SK-N-SH treated with all-trans-retinoic acid at 6 μM for 48 hours (cell line): Measurements from ENCODE around the gene PRCP.
"Not testable (repeated sequence)": the region's sequence is repeated elsewhere in the genome, so short reads cannot be mapped to it uniquely, and the experiment has no call there.

Experiments
- ATAC-seq: fragments of 200-7000 bp; cut with Tn5 transposase; 3 replicates; pipeline ENCODE4 v1.9.1; 2020; ENCODE audit warnings: mild to moderate bottlenecking, moderate library complexity
- ARNTL ChIP-seq: fragments of 450-650 bp; formaldehyde crosslinking; IDR thresholded peaks from 2 replicates; pipeline ENCODE4 v1.5.0; 2020; ENCODE audit warnings: low read depth, mild to moderate bottlenecking, moderate library complexity, borderline replicate concordance
- BACH2 ChIP-seq: fragments of 250-450 bp; sonication (Bioruptor Pico); IDR thresholded peaks from 2 replicates; pipeline ENCODE4 v1.9.0; 2021; ENCODE audit warnings: mild to moderate bottlenecking, borderline replicate concordance
- CSDC2 ChIP-seq: fragments of 250-450 bp; sonication (Bioruptor Pico); IDR thresholded peaks from 2 replicates; pipeline ENCODE4 v1.5.0; 2020; ENCODE audit warnings: mild to moderate bottlenecking, moderate library complexity
- ESRRG ChIP-seq: fragments of 250-450 bp; sonication (Bioruptor Pico); IDR thresholded peaks from 2 replicates; pipeline ENCODE4 v1.6.1; 2021; ENCODE audit warnings: mild to moderate bottlenecking
- ISL1 ChIP-seq: fragments of 250-450 bp; sonication (Bioruptor Pico); IDR thresholded peaks from 2 replicates; pipeline ENCODE4 v2.1.2; 2022; ENCODE audit warnings: mild to moderate bottlenecking, moderate library complexity
- OSR1 ChIP-seq: fragments of 250-450 bp; sonication (Bioruptor Pico); IDR thresholded peaks from 2 replicates; pipeline ENCODE4 v1.8.0; 2022; ENCODE audit warnings: moderate library complexity, mild to moderate bottlenecking, inconsistent platforms
- PATZ1 ChIP-seq: fragments of 250-450 bp; sonication (Bioruptor Pico); IDR thresholded peaks from 2 replicates; pipeline ENCODE4 v1.8.0; 2020; ENCODE audit warnings: mild to moderate bottlenecking, moderate library complexity, borderline replicate concordance
- POU6F1 ChIP-seq: fragments of 250-450 bp; sonication (Bioruptor Pico); IDR thresholded peaks from 2 replicates; pipeline ENCODE4 v1.8.0; 2021; ENCODE audit warnings: low read depth, mild to moderate bottlenecking, moderate library complexity, borderline replicate concordance
- PPARA ChIP-seq: fragments of 250-450 bp; sonication (Bioruptor Pico); IDR thresholded peaks from 2 replicates; pipeline ENCODE4 v1.5.0; 2020; ENCODE audit warnings: mild to moderate bottlenecking, borderline replicate concordance
- SNAI2 ChIP-seq: fragments of 250-450 bp; sonication (Bioruptor Pico); IDR thresholded peaks from 2 replicates; pipeline ENCODE4 v1.5.0; 2020; ENCODE audit warnings: mild to moderate bottlenecking, moderate library complexity
- TCF4 ChIP-seq: fragments of 250-450 bp; sonication (Bioruptor Pico); IDR thresholded peaks from 2 replicates; pipeline ENCODE4 v1.8.0; 2021; ENCODE audit warnings: mild to moderate bottlenecking, moderate library complexity, borderline replicate concordance
- TOX ChIP-seq: fragments of 250-450 bp; sonication (Bioruptor Pico); IDR thresholded peaks from 2 replicates; pipeline ENCODE4 v1.8.0; 2021; ENCODE audit warnings: mild to moderate bottlenecking, moderate library complexity, borderline replicate concordance
- ZC3H10 ChIP-seq: fragments of 250-450 bp; sonication (Bioruptor Pico); IDR thresholded peaks from 2 replicates; pipeline ENCODE4 v1.5.1; 2021; ENCODE audit warnings: mild to moderate bottlenecking, moderate library complexity
- ZNF565 ChIP-seq: fragments of 450-650 bp; formaldehyde crosslinking; conservative IDR thresholded peaks from 2 replicates; pipeline ENCODE4 v1.5.0; 2020; ENCODE audit warnings: low read depth, mild to moderate bottlenecking, moderate library complexity
- ZNF8 ChIP-seq: fragments of 450-650 bp; formaldehyde crosslinking; IDR thresholded peaks from 2 replicates; pipeline ENCODE4 v1.5.0; 2020; ENCODE audit warnings: mild to moderate bottlenecking, moderate library complexity
- TF ChIP-seq, protein P1 (sequence below): fragments of 250-450 bp; sonication (Bioruptor Pico); IDR thresholded peaks from 2 replicates; pipeline ENCODE4 v1.5.1; 2020; ENCODE audit warnings: low read depth, mild to moderate bottlenecking, moderate library complexity
- TF ChIP-seq, protein P2 (sequence below): fragments of 250-450 bp; sonication (Bioruptor Pico); IDR thresholded peaks from 2 replicates; pipeline ENCODE4 v1.5.0; 2020; ENCODE audit warnings: mild to moderate bottlenecking, moderate library complexity

PRCP gene

GRCh38 chr11:82900277-82901164 is at the start of gene PRCP:
TSS of gene PRCP (minus strand) at chr11:82900430. CDS start at chr11:82900402, 28 bp downstream.
- ATAC-seq, result peak; percentile 95
- no peak for TF ChIP-seq ZNF565
- no peak for TF ChIP-seq ESRRG (CRISPR knock-in tag)
- TF ChIP-seq TOX (CRISPR knock-in tag), result no peak
- TF ChIP-seq PPARA (CRISPR knock-in tag), result no peak
- no peak for TF ChIP-seq ZC3H10
- no peak for TF ChIP-seq POU6F1
- no peak for TF ChIP-seq ARNTL
- TF ChIP-seq ZNF8 (CRISPR knock-in tag), result no peak
- no peak for TF ChIP-seq CSDC2
- TF ChIP-seq, all 23 proteins: peak for 0

DNA sequence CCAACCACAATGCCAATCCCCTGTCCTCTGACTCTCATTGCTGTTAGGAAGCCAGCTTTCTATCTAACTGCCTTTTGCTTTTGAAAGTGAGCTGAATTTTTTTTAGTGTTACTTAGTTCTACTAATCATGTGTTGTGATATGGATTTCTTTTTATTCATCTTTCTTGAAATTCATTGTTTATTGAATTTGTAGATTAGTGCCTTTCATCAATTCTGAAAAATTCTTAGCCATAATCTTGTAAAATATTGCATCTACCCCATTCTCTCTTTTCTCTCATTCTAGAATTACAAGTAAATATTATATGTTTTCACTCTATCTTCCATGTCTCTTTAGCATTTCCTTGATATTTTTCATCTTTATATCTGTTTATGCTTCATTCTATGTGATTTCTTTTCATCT is 49.1 kb upstream of the PRCP start:
- no peak for ATAC-seq
- TF ChIP-seq PATZ1 (CRISPR knock-in tag) (no peak), CSDC2 (no peak), SNAI2 (CRISPR knock-in tag) (no peak), PPARA (CRISPR knock-in tag) (no peak), ESRRG (CRISPR knock-in tag) (no peak), POU6F1 (no peak), TCF4 (CRISPR knock-in tag) (no peak), ARNTL (no peak), ZNF8 (CRISPR knock-in tag) (no peak), ISL1 (CRISPR knock-in tag) (no peak), OSR1 (CRISPR knock-in tag) (no peak)
- TF ChIP-seq, protein P1, sequence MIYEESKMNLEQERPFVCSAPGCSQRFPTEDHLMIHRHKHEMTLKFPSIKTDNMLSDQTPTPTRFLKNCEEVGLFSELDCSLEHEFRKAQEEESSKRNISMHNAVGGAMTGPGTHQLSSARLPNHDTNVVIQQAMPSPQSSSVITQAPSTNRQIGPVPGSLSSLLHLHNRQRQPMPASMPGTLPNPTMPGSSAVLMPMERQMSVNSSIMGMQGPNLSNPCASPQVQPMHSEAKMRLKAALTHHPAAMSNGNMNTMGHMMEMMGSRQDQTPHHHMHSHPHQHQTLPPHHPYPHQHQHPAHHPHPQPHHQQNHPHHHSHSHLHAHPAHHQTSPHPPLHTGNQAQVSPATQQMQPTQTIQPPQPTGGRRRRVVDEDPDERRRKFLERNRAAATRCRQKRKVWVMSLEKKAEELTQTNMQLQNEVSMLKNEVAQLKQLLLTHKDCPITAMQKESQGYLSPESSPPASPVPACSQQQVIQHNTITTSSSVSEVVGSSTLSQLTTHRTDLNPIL (CRISPR knock-in tag), result no peak
- TF ChIP-seq, protein P2, sequence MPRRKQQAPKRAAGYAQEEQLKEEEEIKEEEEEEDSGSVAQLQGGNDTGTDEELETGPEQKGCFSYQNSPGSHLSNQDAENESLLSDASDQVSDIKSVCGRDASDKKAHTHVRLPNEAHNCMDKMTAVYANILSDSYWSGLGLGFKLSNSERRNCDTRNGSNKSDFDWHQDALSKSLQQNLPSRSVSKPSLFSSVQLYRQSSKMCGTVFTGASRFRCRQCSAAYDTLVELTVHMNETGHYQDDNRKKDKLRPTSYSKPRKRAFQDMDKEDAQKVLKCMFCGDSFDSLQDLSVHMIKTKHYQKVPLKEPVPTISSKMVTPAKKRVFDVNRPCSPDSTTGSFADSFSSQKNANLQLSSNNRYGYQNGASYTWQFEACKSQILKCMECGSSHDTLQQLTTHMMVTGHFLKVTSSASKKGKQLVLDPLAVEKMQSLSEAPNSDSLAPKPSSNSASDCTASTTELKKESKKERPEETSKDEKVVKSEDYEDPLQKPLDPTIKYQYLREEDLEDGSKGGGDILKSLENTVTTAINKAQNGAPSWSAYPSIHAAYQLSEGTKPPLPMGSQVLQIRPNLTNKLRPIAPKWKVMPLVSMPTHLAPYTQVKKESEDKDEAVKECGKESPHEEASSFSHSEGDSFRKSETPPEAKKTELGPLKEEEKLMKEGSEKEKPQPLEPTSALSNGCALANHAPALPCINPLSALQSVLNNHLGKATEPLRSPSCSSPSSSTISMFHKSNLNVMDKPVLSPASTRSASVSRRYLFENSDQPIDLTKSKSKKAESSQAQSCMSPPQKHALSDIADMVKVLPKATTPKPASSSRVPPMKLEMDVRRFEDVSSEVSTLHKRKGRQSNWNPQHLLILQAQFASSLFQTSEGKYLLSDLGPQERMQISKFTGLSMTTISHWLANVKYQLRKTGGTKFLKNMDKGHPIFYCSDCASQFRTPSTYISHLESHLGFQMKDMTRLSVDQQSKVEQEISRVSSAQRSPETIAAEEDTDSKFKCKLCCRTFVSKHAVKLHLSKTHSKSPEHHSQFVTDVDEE, result no peak

DNA sequence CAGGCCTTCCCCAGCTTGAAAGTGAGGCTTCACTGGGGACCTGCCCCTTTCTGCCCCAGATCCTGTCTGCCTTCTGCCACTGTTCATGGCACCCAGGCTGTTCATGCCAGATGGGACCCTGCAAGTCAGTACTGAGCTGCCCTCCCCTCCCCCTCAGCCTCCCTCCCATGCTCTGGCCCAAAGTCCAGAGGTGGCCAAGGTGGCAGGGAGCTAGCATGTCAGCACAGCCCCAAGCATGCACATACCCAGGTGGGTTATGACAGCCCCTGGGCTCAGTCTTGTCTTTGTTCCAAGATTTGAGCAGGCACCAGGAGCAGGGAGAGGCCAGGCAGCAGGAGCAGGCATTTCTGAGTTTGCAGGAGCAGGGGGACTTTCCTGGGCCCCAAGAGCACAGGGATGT is 45.5 kb upstream of the PRCP start:
- no peak for ATAC-seq
- TF ChIP-seq TOX (CRISPR knock-in tag) (no peak), ISL1 (CRISPR knock-in tag) (no peak), PPARA (CRISPR knock-in tag) (no peak), POU6F1 (no peak), ZC3H10 (no peak), BACH2 (CRISPR knock-in tag) (no peak), ARNTL (no peak)

- ATAC-seq, result not testable (repeated sequence)
These were observed 44.8 kb upstream of the PRCP start for GRCh38 chr11:82945041-82945440.
